Mesothelial cell of epicardium (in vitro differentiated cells): ENCODE data around the gene SLC3A2. TPM values are rescaled to one million over a fixed set of nuclear protein-coding genes. Genes with fewer than 3 reads are reported as not detected.
A peak's percentile ranks its signal among the peaks of the same experiment; 100 is the strongest.

ENCODE experiments used
- DNase-seq, 2 experiments: peaks; one replicate each; pipeline ENCODE4 v3.0.0; 2021; ENCODE audit warnings: low spot score in 2 of 2; ENCODE audit not compliant: unreplicated experiment in 2 of 2
- H3K27ac Mint-ChIP-seq: 2 replicates; pipeline ENCODE4 v1.8.0; 2021; ENCODE audit warnings: mixed read lengths
- H3K27me3 Mint-ChIP-seq: 2 replicates; pipeline ENCODE4 v1.8.0; 2021; ENCODE audit warnings: low read depth, mixed read lengths
- H3K36me3 Mint-ChIP-seq: 2 replicates; pipeline ENCODE4 v1.8.0; 2021; ENCODE audit warnings: mixed read lengths
- H3K4me1 Mint-ChIP-seq: 2 replicates; pipeline ENCODE4 v1.8.0; 2021; ENCODE audit warnings: mixed read lengths
- H3K4me3 Mint-ChIP-seq: 2 replicates; pipeline ENCODE4 v1.8.0; 2021; ENCODE audit warnings: mild to moderate bottlenecking, moderate library complexity, mixed read lengths
- H3K9me3 Mint-ChIP-seq: 2 replicates; pipeline ENCODE4 v1.8.0; 2021; ENCODE audit warnings: mixed read lengths
- CTCF ChIP-seq: fragments of 200-600 bp; sonication (generic); IDR thresholded peaks from one replicate; pipeline ENCODE4 v1.5.0; 2021; ENCODE audit warnings: antibody characterized with exemption; ENCODE audit not compliant: unreplicated experiment
- total RNA-seq: library from RNA; stranded (reverse); gene quantifications from 3 replicates; pipeline ENCODE4 v1.2.1, GENCODE V29; 2021

SLC3A2 gene
- total RNA-seq, 1 donor from 2014 or later: 208 TPM

- peak overlapping the region; percentile 100 for H3K27ac Mint-ChIP-seq
- H3K27me3 Mint-ChIP-seq: no peaks in the 10 kb centered on the region
- DNase-seq: no peak
- no peaks in the 10 kb centered on the region for H3K9me3 Mint-ChIP-seq
- no peak for TF ChIP-seq CTCF
- peaks cover 56% of the 10 kb centered on the region for H3K4me1 Mint-ChIP-seq
- peak overlapping the region; percentile 99 for H3K4me3 Mint-ChIP-seq
- H3K36me3 Mint-ChIP-seq: peaks cover 29% of the 10 kb centered on the region
Observed at GRCh38 chr11:62883673-62884072, 3.0 kb downstream of the SLC3A2 start.

DNA sequence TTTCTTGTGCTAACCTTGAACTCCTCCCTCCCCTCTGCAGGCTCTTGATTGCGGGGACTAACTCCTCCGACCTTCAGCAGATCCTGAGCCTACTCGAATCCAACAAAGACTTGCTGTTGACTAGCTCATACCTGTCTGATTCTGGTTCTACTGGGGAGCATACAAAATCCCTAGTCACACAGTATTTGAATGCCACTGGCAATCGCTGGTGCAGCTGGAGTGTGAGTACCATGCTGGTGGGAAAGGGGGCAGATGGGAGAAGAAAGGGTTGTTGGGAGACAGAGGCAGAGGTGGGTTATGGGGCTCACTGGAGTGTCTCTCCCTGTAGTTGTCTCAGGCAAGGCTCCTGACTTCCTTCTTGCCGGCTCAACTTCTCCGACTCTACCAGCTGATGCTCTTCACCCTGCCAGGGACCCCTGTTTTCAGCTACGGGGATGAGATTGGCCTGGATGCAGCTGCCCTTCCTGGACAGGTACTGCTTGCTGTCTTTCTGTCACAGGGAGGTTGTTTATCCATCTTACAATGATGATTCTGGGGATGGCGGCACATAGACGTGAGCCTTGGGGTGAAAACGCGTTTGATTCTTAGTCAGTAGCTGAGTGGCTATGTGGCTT is 4.5 kb downstream of the SLC3A2 start:
- Mint-ChIP-seq H3K4me1 (peaks cover 62% of the 10 kb centered on the region), H3K4me3 (peak overlapping the region; percentile 20), H3K36me3 (peaks cover 42% of the 10 kb centered on the region), H3K27ac (peak overlapping the region; percentile 76), H3K9me3 (no peaks in the 10 kb centered on the region), H3K27me3 (no peaks in the 10 kb centered on the region)
- no peak for DNase-seq
- TF ChIP-seq CTCF: no peak

- no peaks in the 10 kb centered on the region for H3K9me3 Mint-ChIP-seq
- H3K27ac Mint-ChIP-seq: peak overlapping the region; percentile 76
- no peak overlapping the region for H3K4me3 Mint-ChIP-seq
- no peak for TF ChIP-seq CTCF
- peaks cover 44% of the 10 kb centered on the region for H3K4me1 Mint-ChIP-seq
- H3K36me3 Mint-ChIP-seq: peaks cover 37% of the 10 kb centered on the region
- H3K27me3 Mint-ChIP-seq: no peaks in the 10 kb centered on the region
- no peak for DNase-seq
Observed at GRCh38 chr11:62888406-62888805, 7.7 kb downstream of the SLC3A2 start.

GRCh38 chr11:62889126-62889483 is 8.4 kb downstream of the SLC3A2 start:
- H3K36me3 Mint-ChIP-seq: peaks cover 32% of the 10 kb centered on the region
- H3K9me3 Mint-ChIP-seq: no peaks in the 10 kb centered on the region
- peak overlapping the region; percentile 76 for H3K27ac Mint-ChIP-seq
- no peak for DNase-seq
- no peaks in the 10 kb centered on the region for H3K27me3 Mint-ChIP-seq
- TF ChIP-seq CTCF: no peak
- H3K4me3 Mint-ChIP-seq: no peak overlapping the region
- peaks cover 37% of the 10 kb centered on the region for H3K4me1 Mint-ChIP-seq

- H3K4me1 Mint-ChIP-seq: peaks cover 32% of the 10 kb centered on the region
- TF ChIP-seq CTCF: no peak
- H3K9me3 Mint-ChIP-seq: no peaks in the 10 kb centered on the region
- peak overlapping the region; percentile 76 for H3K27ac Mint-ChIP-seq
- no peak overlapping the region for H3K4me3 Mint-ChIP-seq
- peaks cover 29% of the 10 kb centered on the region for H3K36me3 Mint-ChIP-seq
- DNase-seq: no peak
- H3K27me3 Mint-ChIP-seq: no peaks in the 10 kb centered on the region
Observed at GRCh38 chr11:62889484-62890437, 9.1 kb downstream of the SLC3A2 start.
